HEK293 (cell line): ENCODE measurements around the gene BLOC1S6.

ENCODE experiments used
- CTCF ChIA-PET: fragments of 350-600 bp; formaldehyde crosslinking; extraction: SDS; loops from one replicate; lab custom pipeline; 2021; ENCODE audit warnings: antibody characterized with exemption; lab: Yijun Ruan, JAX
- POLR2A ChIA-PET: fragments of 300-600 bp; formaldehyde crosslinking; extraction: SDS; loops from one replicate; lab custom pipeline; 2020; ENCODE audit warnings: antibody characterized with exemption, inconsistent platforms; lab: Yijun Ruan, JAX
- H3K27ac ChIP-seq: fragments of 200-500 bp; sonication (Bioruptor generic); 2 replicates; pipeline ENCODE4 v1.5.1; 2014; ENCODE audit warnings: low read depth, low read length, control low read depth, inconsistent platforms; ENCODE audit errors: extremely low read depth
- H3K36me3 ChIP-seq, 2 experiments: fragments of 200-500 bp in 1 of 2; sonication (Bioruptor generic) in 1 of 2; 1 replicate in 1 of 2; 2 replicates in 1 of 2; pipeline ENCODE4 v1.5.1; 2014 to 2017; ENCODE audit warnings: inconsistent platforms in 2 of 2, low read length in 2 of 2; ENCODE audit not compliant: control insufficient read depth in 2 of 2, insufficient read depth in 1 of 2
- H3K4me1 ChIP-seq: fragments of 200-500 bp; sonication (Bioruptor generic); 2 replicates; pipeline ENCODE4 v1.5.1; 2014; ENCODE audit warnings: mild to moderate bottlenecking, low read length, inconsistent platforms; ENCODE audit not compliant: control insufficient read depth, insufficient read depth
- H3K4me3 ChIP-seq: 2 replicates; pipeline ENCODE4 v1.5.1; 2011; ENCODE audit warnings: low read depth, mild to moderate bottlenecking, control low read depth, low read length, moderate library complexity
- H3K9me3 ChIP-seq: fragments of 200-500 bp; sonication (Bioruptor generic); 2 replicates; pipeline ENCODE4 v1.5.1; 2014; ENCODE audit warnings: low read depth, low read length, inconsistent platforms; ENCODE audit not compliant: control insufficient read depth, insufficient read depth
- BCL6B ChIP-seq: fragments of 450-650 bp; formaldehyde crosslinking; IDR thresholded peaks from 2 replicates; pipeline ENCODE4 v1.5.1; 2017; ENCODE audit warnings: missing biosample characterization, missing genetic modification characterization
- FEZF1 ChIP-seq: fragments of 450-650 bp; formaldehyde crosslinking; IDR thresholded peaks from 2 replicates; pipeline ENCODE4 v1.5.1; 2016; ENCODE audit warnings: missing biosample characterization, missing genetic modification characterization
- ZBTB20 ChIP-seq: fragments of 450-650 bp; formaldehyde crosslinking; IDR thresholded peaks from 2 replicates; pipeline ENCODE4 v1.5.1; 2016; ENCODE audit warnings: missing biosample characterization, missing genetic modification characterization
- ZBTB21 ChIP-seq: fragments of 450-650 bp; formaldehyde crosslinking; IDR thresholded peaks from 2 replicates; pipeline ENCODE4 v1.5.1; 2017; ENCODE audit warnings: missing biosample characterization, missing genetic modification characterization
- ZBTB26 ChIP-seq: fragments of 450-650 bp; formaldehyde crosslinking; optimal IDR thresholded peaks from 2 replicates; pipeline ENCODE3; 2016; ENCODE audit warnings: missing biosample characterization, mild to moderate bottlenecking, missing genetic modification characterization
- ZNF138 ChIP-seq: fragments of 450-650 bp; formaldehyde crosslinking; IDR thresholded peaks from 2 replicates; pipeline ENCODE4 v1.5.1; 2016; ENCODE audit warnings: missing biosample characterization, missing genetic modification characterization, borderline replicate concordance
- ZNF169 ChIP-seq: fragments of 450-650 bp; formaldehyde crosslinking; IDR thresholded peaks from 2 replicates; pipeline ENCODE4 v1.5.1; 2016; ENCODE audit warnings: missing biosample characterization, missing genetic modification characterization
- ZNF302 ChIP-seq: fragments of 450-650 bp; formaldehyde crosslinking; IDR thresholded peaks from 2 replicates; pipeline ENCODE4 v1.5.1; 2016; ENCODE audit warnings: missing biosample characterization, missing genetic modification characterization, low read depth
- ZNF416 ChIP-seq: fragments of 450-650 bp; formaldehyde crosslinking; IDR thresholded peaks from 2 replicates; pipeline ENCODE4 v1.5.1; 2016; ENCODE audit warnings: missing biosample characterization, missing genetic modification characterization
- ZNF510 ChIP-seq: fragments of 450-650 bp; formaldehyde crosslinking; IDR thresholded peaks from 2 replicates; pipeline ENCODE4 v1.5.1; 2018; ENCODE audit warnings: mild to moderate bottlenecking, missing genetic modification characterization, missing biosample characterization; ENCODE audit not compliant: insufficient replicate concordance
- ZNF571 ChIP-seq: fragments of 450-650 bp; formaldehyde crosslinking; IDR thresholded peaks from 2 replicates; pipeline ENCODE4 v1.5.0; 2017; ENCODE audit warnings: missing biosample characterization, missing genetic modification characterization
- ZNF580 ChIP-seq: fragments of 450-650 bp; formaldehyde crosslinking; IDR thresholded peaks from 2 replicates; pipeline ENCODE4 v1.5.1; 2016; ENCODE audit warnings: missing biosample characterization, missing genetic modification characterization
- ZNF621 ChIP-seq: fragments of 450-650 bp; formaldehyde crosslinking; IDR thresholded peaks from 2 replicates; pipeline ENCODE4 v1.5.1; 2017; ENCODE audit warnings: missing biosample characterization, missing genetic modification characterization
- ZNF645 ChIP-seq: fragments of 450-650 bp; formaldehyde crosslinking; IDR thresholded peaks from 2 replicates; pipeline ENCODE4; 2016; ENCODE audit warnings: missing biosample characterization, missing genetic modification characterization
- ZNF658 ChIP-seq: fragments of 450-650 bp; formaldehyde crosslinking; IDR thresholded peaks from 2 replicates; pipeline ENCODE4; 2016; ENCODE audit warnings: missing biosample characterization, missing genetic modification characterization
- ZSCAN30 ChIP-seq: fragments of 450-650 bp; IDR thresholded peaks from 2 replicates; pipeline ENCODE4 v1.5.1; 2018; ENCODE audit warnings: missing biosample characterization, mild to moderate bottlenecking, missing genetic modification characterization, moderate library complexity
- TF ChIP-seq, protein P1 (sequence below): fragments of 450-650 bp; formaldehyde crosslinking; IDR thresholded peaks from 2 replicates; pipeline ENCODE4 v1.5.1; 2016; ENCODE audit warnings: missing biosample characterization, missing genetic modification characterization
- TF ChIP-seq, protein P2 (sequence below): fragments of 450-650 bp; formaldehyde crosslinking; IDR thresholded peaks from 2 replicates; pipeline ENCODE4 v1.5.1; 2016; ENCODE audit warnings: missing biosample characterization, missing genetic modification characterization
- TF ChIP-seq, protein P3 (sequence below): fragments of 450-650 bp; formaldehyde crosslinking; IDR thresholded peaks from 2 replicates; pipeline ENCODE4 v1.5.1; 2016; ENCODE audit warnings: missing biosample characterization, missing genetic modification characterization, low read depth

The BLOC1S6 gene

DNA sequence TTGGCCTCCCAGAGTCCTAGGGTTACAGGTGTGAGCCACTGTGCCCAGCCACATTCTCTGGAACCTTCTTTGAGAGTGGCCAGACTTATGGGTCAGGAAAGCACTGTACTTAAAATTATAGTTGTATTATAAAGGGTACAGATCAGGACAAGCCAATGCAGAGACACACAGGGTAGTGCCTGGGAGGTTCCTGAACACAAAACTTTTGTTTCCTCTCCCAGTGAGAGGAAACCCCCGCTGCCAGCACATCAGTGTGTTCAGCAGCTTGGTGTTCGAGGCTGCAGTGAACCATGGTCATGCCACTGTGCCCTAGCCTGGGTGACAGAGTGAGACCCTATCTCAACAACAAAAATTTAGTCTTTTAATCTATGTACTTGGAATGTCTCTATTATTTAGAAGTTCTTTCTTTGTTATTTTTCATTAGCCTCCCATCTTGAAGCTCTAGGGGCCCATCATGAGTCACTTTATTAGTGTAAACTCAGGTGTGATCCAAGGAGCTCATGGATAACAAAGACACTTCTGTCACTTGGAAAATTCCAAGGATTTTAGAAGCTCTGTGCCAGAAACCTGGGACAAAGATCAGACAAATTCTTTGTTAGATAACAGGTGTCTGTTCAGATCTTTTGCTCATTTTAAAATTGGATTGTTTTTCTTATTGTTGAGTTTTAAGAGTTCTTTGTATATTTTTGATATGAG, 7.8 kb downstream of the BLOC1S6 start:
- Histone ChIP-seq H3K36me3 (peaks cover 11 to 37% of the 10 kb centered on the region in 2 experiments; a peak in 2 of 3 replicates), H3K4me3 (no peak overlapping the region), H3K9me3 (no peaks in the 10 kb centered on the region), H3K27ac (no peak overlapping the region)
- CTCF ChIA-PET = interaction anchor here (0.6 to 2.2 kb wide), 3 partner anchors 8 to 137 kb away, joined by 3 to 6 read pairs (median 3); no protein-coding TSS in a partner anchor
- TF ChIP-seq ZNF580 (tag by site-specific recombination) = no peak
- no peak for TF ChIP-seq ZNF658 (tag by site-specific recombination)
- no peak for TF ChIP-seq ZNF510 (tag by site-specific recombination)
- no peak for TF ChIP-seq ZNF645
- no peak for TF ChIP-seq FEZF1
- TF ChIP-seq, protein P1, sequence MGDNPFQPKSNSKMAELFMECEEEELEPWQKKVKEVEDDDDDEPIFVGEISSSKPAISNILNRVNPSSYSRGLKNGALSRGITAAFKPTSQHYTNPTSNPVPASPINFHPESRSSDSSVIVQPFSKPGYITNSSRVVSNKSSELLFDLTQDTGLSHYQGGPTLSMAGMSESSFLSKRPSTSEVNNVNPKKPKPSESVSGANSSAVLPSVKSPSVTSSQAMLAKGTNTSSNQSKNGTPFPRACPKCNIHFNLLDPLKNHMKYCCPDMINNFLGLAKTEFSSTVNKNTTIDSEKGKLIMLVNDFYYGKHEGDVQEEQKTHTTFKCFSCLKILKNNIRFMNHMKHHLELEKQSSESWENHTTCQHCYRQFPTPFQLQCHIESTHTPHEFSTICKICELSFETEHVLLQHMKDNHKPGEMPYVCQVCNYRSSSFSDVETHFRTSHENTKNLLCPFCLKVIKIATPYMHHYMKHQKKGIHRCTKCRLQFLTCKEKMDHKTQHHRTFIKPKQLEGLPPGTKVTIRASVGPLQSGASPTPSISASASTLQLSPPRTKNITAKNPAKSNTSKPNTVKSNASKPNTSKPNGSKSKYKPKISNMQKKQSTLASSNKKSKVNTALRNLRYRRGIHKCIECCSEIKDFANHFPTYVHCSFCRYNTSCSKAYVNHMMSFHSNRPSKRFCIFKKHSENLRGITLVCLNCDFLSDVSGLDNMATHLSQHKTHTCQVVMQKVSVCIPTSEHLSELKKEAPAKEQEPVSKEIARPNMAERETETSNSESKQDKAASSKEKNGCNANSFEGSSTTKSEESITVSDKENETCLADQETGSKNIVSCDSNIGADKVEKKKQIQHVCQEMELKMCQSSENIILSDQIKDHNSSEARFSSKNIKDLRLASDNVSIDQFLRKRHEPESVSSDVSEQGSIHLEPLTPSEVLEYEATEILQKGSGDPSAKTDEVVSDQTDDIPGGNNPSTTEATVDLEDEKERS = no peak
- TF ChIP-seq ZBTB21 (tag by site-specific recombination) = no peak
- TF ChIP-seq ZNF416 (tag by site-specific recombination) = no peak
- no peak for TF ChIP-seq ZBTB20 (tag by site-specific recombination)
- no peak for TF ChIP-seq ZNF138 (tag by site-specific recombination)
- TF ChIP-seq ZNF571 = no peak
- no peak for TF ChIP-seq ZNF169
- TF ChIP-seq, all 188 proteins: peak for 0
- no peaks in the 10 kb centered on the region for H3K4me1 ChIP-seq
- POLR2A ChIA-PET = no interaction called here

- no peak overlapping the region for H3K27ac ChIP-seq
- no peak overlapping the region for H3K4me3 ChIP-seq
- TF ChIP-seq BCL6B (tag by site-specific recombination) (no peak), ZNF302 (no peak), ZBTB26 (tag by site-specific recombination) (no peak), ZNF621 (tag by site-specific recombination) (no peak), ZSCAN30 (no peak)
- TF ChIP-seq, protein P2, sequence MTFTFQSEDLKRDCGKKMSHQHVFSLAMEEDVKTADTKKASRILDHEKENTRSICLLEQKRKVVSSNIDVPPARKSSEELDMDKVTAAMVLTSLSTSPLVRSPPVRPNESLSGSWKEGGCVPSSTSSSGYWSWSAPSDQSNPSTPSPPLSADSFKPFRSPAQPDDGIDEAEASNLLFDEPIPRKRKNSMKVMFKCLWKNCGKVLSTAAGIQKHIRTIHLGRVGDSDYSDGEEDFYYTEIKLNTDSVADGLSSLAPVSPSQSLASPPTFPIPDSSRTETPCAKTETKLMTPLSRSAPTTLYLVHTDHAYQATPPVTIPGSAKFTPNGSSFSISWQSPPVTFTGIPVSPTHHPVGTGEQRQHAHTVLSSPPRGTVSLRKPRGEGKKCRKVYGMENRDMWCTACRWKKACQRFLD = no peak
- TF ChIP-seq, protein P3, sequence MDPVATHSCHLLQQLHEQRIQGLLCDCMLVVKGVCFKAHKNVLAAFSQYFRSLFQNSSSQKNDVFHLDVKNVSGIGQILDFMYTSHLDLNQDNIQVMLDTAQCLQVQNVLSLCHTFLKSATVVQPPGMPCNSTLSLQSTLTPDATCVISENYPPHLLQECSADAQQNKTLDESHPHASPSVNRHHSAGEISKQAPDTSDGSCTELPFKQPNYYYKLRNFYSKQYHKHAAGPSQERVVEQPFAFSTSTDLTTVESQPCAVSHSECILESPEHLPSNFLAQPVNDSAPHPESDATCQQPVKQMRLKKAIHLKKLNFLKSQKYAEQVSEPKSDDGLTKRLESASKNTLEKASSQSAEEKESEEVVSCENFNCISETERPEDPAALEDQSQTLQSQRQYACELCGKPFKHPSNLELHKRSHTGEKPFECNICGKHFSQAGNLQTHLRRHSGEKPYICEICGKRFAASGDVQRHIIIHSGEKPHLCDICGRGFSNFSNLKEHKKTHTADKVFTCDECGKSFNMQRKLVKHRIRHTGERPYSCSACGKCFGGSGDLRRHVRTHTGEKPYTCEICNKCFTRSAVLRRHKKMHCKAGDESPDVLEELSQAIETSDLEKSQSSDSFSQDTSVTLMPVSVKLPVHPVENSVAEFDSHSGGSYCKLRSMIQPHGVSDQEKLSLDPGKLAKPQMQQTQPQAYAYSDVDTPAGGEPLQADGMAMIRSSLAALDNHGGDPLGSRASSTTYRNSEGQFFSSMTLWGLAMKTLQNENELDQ (tag by site-specific recombination) = no peak
Measured at GRCh38 chr15:45603881-45604280, 16.7 kb downstream of the BLOC1S6 start.

More at GRCh38 chr15:45603881-45604280, 16.7 kb downstream of the BLOC1S6 start:
- H3K4me1 ChIP-seq = no peaks in the 10 kb centered on the region
- POLR2A ChIA-PET = interaction anchor here (1.2 kb wide), 1 partner anchor 16 kb away, joined by 3 read pairs; no protein-coding TSS in a partner anchor
- H3K9me3 ChIP-seq = no peaks in the 10 kb centered on the region
- CTCF ChIA-PET = interaction anchor here (0.6 to 1.6 kb wide), 3 partner anchors 9 to 49 kb away, joined by 3 to 6 read pairs (median 3); no protein-coding TSS in a partner anchor
- peaks cover 0 to 18% of the 10 kb centered on the region in 2 experiments; a peak in 2 of 3 replicates for H3K36me3 ChIP-seq
